Measurements from ENCODE around the gene DOHH. TPM values are rescaled to one million over a fixed set of nuclear protein-coding genes. Genes with fewer than 3 reads are reported as not detected.

DOHH gene
- total and polyA plus RNA-seq, 7 donors = 7.2 to 22.5 (median 16.9) TPM

GRCh38 chr19:3528539-3529211 is 28.2 kb upstream of the DOHH start:
- H3K27me3 ChIP-seq = no peaks in the 10 kb centered on the region
- no peaks in the 10 kb centered on the region for H3K4me1 ChIP-seq
- TF ChIP-seq CTCF (IDR thresholded peaks at IDR 0.05) (no peak), POLR2AphosphoS5 (IDR thresholded peaks at IDR 0.05) (no peak), EP300 (IDR thresholded peaks at IDR 0.05) (no peak), POLR2A (IDR thresholded peaks at IDR 0.05) (no peak)
- intact Hi-C loops (cut with DNase I) = no loop called here
- peaks cover 45 to 79% (median 58%) of the 10 kb centered on the region in 4 donors for H3K36me3 ChIP-seq
- no peak overlapping the region for H3K4me3 ChIP-seq
- no peak overlapping the region for H3K27ac ChIP-seq
- 98 to 99% methylated on average over 20 of the region's 20 CpGs for WGBS, 2 donors
- no peak for DNase-seq
- H3K9me3 ChIP-seq = no peaks in the 10 kb centered on the region

- intact Hi-C loops (cut with DNase I) = no loop called here
- H3K27ac ChIP-seq = no peak overlapping the region
- no peaks in the 10 kb centered on the region for H3K4me1 ChIP-seq
- peaks cover 41 to 79% (median 56%) of the 10 kb centered on the region in 4 donors for H3K36me3 ChIP-seq
- TF ChIP-seq POLR2AphosphoS5 (IDR thresholded peaks at IDR 0.05) (no peak), EP300 (IDR thresholded peaks at IDR 0.05) (no peak), POLR2A (IDR thresholded peaks at IDR 0.05) (no peak), CTCF (IDR thresholded peaks at IDR 0.05) (no peak)
- H3K27me3 ChIP-seq = no peaks in the 10 kb centered on the region
- no peak for DNase-seq
- 97 to 98% methylated on average over 14 of the region's 14 CpGs for WGBS, 2 donors
- H3K9me3 ChIP-seq = no peaks in the 10 kb centered on the region
- H3K4me3 ChIP-seq = no peak overlapping the region
Observed at GRCh38 chr19:3528080-3528479, 27.6 kb upstream of the DOHH start.

- Histone ChIP-seq H3K27ac (no peak overlapping the region), H3K4me1 (no peaks in the 10 kb centered on the region), H3K9me3 (no peaks in the 10 kb centered on the region), H3K4me3 (no peak overlapping the region), H3K27me3 (no peaks in the 10 kb centered on the region), H3K36me3 (peaks cover 35 to 76% (median 51%) of the 10 kb centered on the region in 4 donors)
- no peak for TF ChIP-seq CTCF (IDR thresholded peaks at IDR 0.05)
- no peak for TF ChIP-seq POLR2AphosphoS5 (IDR thresholded peaks at IDR 0.05)
- no peak for TF ChIP-seq EP300 (IDR thresholded peaks at IDR 0.05)
- no peak for TF ChIP-seq POLR2A (IDR thresholded peaks at IDR 0.05)
- DNase-seq = no peak
- intact Hi-C loops (cut with DNase I) = no loop called here
- WGBS, 2 donors = 96 to 97% methylated on average over 21 of the region's 21 CpGs
Observed at GRCh38 chr19:3527238-3527910, 26.9 kb upstream of the DOHH start.

GRCh38 chr19:3526507-3527237 is 26.2 kb upstream of the DOHH start:
- DNase-seq = no peak

More at GRCh38 chr19:3526507-3527237, 26.2 kb upstream of the DOHH start:
- no peaks in the 10 kb centered on the region for H3K9me3 ChIP-seq
- TF ChIP-seq CTCF (IDR thresholded peaks at IDR 0.05) (no peak), EP300 (IDR thresholded peaks at IDR 0.05) (no peak), POLR2AphosphoS5 (IDR thresholded peaks at IDR 0.05) (no peak), POLR2A (IDR thresholded peaks at IDR 0.05) (no peak)
- no peaks in the 10 kb centered on the region for H3K27me3 ChIP-seq
- no peaks in the 10 kb centered on the region for H3K4me1 ChIP-seq
- WGBS, 2 donors = 94 to 97% methylated on average over 28 of the region's 28 CpGs
- no peak overlapping the region for H3K4me3 ChIP-seq
- intact Hi-C loops (cut with DNase I) = no loop called here
- no peak overlapping the region for H3K27ac ChIP-seq
- H3K36me3 ChIP-seq = peaks cover 28 to 69% (median 44%) of the 10 kb centered on the region in 4 donors

Data from sigmoid colon (tissue), 7 donors.